ENCODE results near the gene APCDD1L.

Gene APCDD1L

GRCh38 chr20:58435237-58435636 is 80.0 kb downstream of the APCDD1L start:
- Histone ChIP-seq H3F3A (ENCODE audit: insufficient read depth, low read length) (no peaks in the 10 kb centered on the region), H3K36me3 (ENCODE audit: insufficient read depth, low read length) (peaks cover 75% of the 10 kb centered on the region), H3K9me3 (ENCODE audit: low read length) (no peaks in the 10 kb centered on the region), H3K4me1 (ENCODE audit: insufficient read depth, low read length, severe bottlenecking) (no peaks in the 10 kb centered on the region), H3K9me2 (ENCODE audit: low read depth, low read length) (no peaks in the 10 kb centered on the region), H3K27ac (ENCODE audit: low read depth, low read length, poor library complexity, severe bottlenecking) (no peak overlapping the region), H3K4me2 (ENCODE audit: low read length) (no peak overlapping the region), H2AFZ (ENCODE audit: low read length) (no peak overlapping the region), H3K4me3 (ENCODE audit: low read depth, low read length, poor library complexity, severe bottlenecking) (no peak overlapping the region), H3K27me3 (ENCODE audit: insufficient read depth, low read length) (no peaks in the 10 kb centered on the region), H3K79me2 (ENCODE audit: insufficient read depth, low read length) (peaks cover 35% of the 10 kb centered on the region), H4K20me1 (ENCODE audit: insufficient read depth, low read length) (no peaks in the 10 kb centered on the region), H3K9ac (ENCODE audit: low read length) (no peak overlapping the region)
- TF ChIP-seq EZH2 (IDR thresholded peaks at IDR 0.05; ENCODE audit: borderline replicate concordance, low read length), result no peak
- TF ChIP-seq CTCF (IDR thresholded peaks at IDR 0.05; ENCODE audit: low read length), result no peak

- no peak for TF ChIP-seq CTCF (IDR thresholded peaks at IDR 0.05; ENCODE audit: low read length)
- no peak for TF ChIP-seq EZH2 (IDR thresholded peaks at IDR 0.05; ENCODE audit: borderline replicate concordance, low read length)
- no peaks in the 10 kb centered on the region for H4K20me1 ChIP-seq (ENCODE audit: insufficient read depth, low read length)
Observed at GRCh38 chr20:58434326-58434725, 80.9 kb downstream of the APCDD1L start.

GRCh38 chr20:58433759-58434158 is 81.4 kb downstream of the APCDD1L start:
- no peak overlapping the region for H3K4me3 ChIP-seq (ENCODE audit: low read depth, low read length, poor library complexity, severe bottlenecking)
- H3K79me2 ChIP-seq (ENCODE audit: insufficient read depth, low read length), result peaks cover 45% of the 10 kb centered on the region
- no peak for TF ChIP-seq CTCF (IDR thresholded peaks at IDR 0.05; ENCODE audit: low read length)
- TF ChIP-seq EZH2 (IDR thresholded peaks at IDR 0.05; ENCODE audit: borderline replicate concordance, low read length), result no peak
- no peaks in the 10 kb centered on the region for H3K27me3 ChIP-seq (ENCODE audit: insufficient read depth, low read length)
- no peak overlapping the region for H3K9ac ChIP-seq (ENCODE audit: low read length)
- no peaks in the 10 kb centered on the region for H3K9me2 ChIP-seq (ENCODE audit: low read depth, low read length)
- no peaks in the 10 kb centered on the region for H3F3A ChIP-seq (ENCODE audit: insufficient read depth, low read length)
- no peak overlapping the region for H2AFZ ChIP-seq (ENCODE audit: low read length)
- no peaks in the 10 kb centered on the region for H3K9me3 ChIP-seq (ENCODE audit: low read length)
- no peak overlapping the region for H3K27ac ChIP-seq (ENCODE audit: low read depth, low read length, poor library complexity, severe bottlenecking)
- H3K4me2 ChIP-seq (ENCODE audit: low read length), result no peak overlapping the region
- peaks cover 67% of the 10 kb centered on the region for H3K36me3 ChIP-seq (ENCODE audit: insufficient read depth, low read length)
- no peaks in the 10 kb centered on the region for H4K20me1 ChIP-seq (ENCODE audit: insufficient read depth, low read length)
- no peaks in the 10 kb centered on the region for H3K4me1 ChIP-seq (ENCODE audit: insufficient read depth, low read length, severe bottlenecking)

More at GRCh38 chr20:58434326-58434725, 80.9 kb downstream of the APCDD1L start:
- no peak overlapping the region for H3K4me2 ChIP-seq (ENCODE audit: low read length)
- H3K4me3 ChIP-seq (ENCODE audit: low read depth, low read length, poor library complexity, severe bottlenecking), result no peak overlapping the region
- peaks cover 66% of the 10 kb centered on the region for H3K36me3 ChIP-seq (ENCODE audit: insufficient read depth, low read length)
- peaks cover 40% of the 10 kb centered on the region for H3K79me2 ChIP-seq (ENCODE audit: insufficient read depth, low read length)
- no peaks in the 10 kb centered on the region for H3K9me3 ChIP-seq (ENCODE audit: low read length)
- H3K4me1 ChIP-seq (ENCODE audit: insufficient read depth, low read length, severe bottlenecking), result no peaks in the 10 kb centered on the region
- H2AFZ ChIP-seq (ENCODE audit: low read length), result no peak overlapping the region
- H3K9me2 ChIP-seq (ENCODE audit: low read depth, low read length), result no peaks in the 10 kb centered on the region
- no peak overlapping the region for H3K9ac ChIP-seq (ENCODE audit: low read length)
- H3F3A ChIP-seq (ENCODE audit: insufficient read depth, low read length), result no peaks in the 10 kb centered on the region
- H3K27me3 ChIP-seq (ENCODE audit: insufficient read depth, low read length), result no peaks in the 10 kb centered on the region
- H3K27ac ChIP-seq (ENCODE audit: low read depth, low read length, poor library complexity, severe bottlenecking), result no peak overlapping the region
